Chondrocyte (in vitro differentiated cells): ENCODE results near the gene NFIA. TPM values are rescaled to one million over a fixed set of nuclear protein-coding genes. Genes with fewer than 3 reads are reported as not detected.

Experiments used
- DNase-seq: peaks from one replicate; pipeline ENCODE4 v3.0.0; 2021; ENCODE audit warnings: mixed read lengths, low spot score
- H3K27ac Mint-ChIP-seq: one replicate; pipeline ENCODE4 v1.8.0; 2021; ENCODE audit warnings: mild to moderate bottlenecking, moderate library complexity, mixed read lengths; ENCODE audit not compliant: unreplicated experiment
- H3K27me3 Mint-ChIP-seq: 2 replicates; pipeline ENCODE4 v1.8.0; 2021; ENCODE audit warnings: low read depth, mixed read lengths
- H3K36me3 Mint-ChIP-seq: 2 replicates; pipeline ENCODE4 v1.8.0; 2021; ENCODE audit warnings: low read depth, mixed read lengths
- H3K4me1 Mint-ChIP-seq: 2 replicates; pipeline ENCODE4 v1.8.0; 2021; ENCODE audit warnings: low read depth, mild to moderate bottlenecking, mixed read lengths
- H3K4me3 Mint-ChIP-seq: one replicate; pipeline ENCODE4 v1.8.0; 2021; ENCODE audit warnings: mild to moderate bottlenecking, moderate library complexity, mixed read lengths; ENCODE audit not compliant: unreplicated experiment
- H3K9me3 Mint-ChIP-seq: 2 replicates; pipeline ENCODE4 v1.8.0; 2021; ENCODE audit warnings: low read depth, mixed read lengths
- total RNA-seq: library from RNA; stranded (reverse); gene quantifications from 3 replicates; pipeline ENCODE4 v1.2.1, GENCODE V29; 2021
- TF ChIP-seq, protein P1 (sequence below): fragments of 200-600 bp; sonication (generic); IDR thresholded peaks from 2 replicates; pipeline ENCODE4 v1.5.0; 2021; ENCODE audit warnings: antibody characterized with exemption, mild to moderate bottlenecking, moderate library complexity

The NFIA gene
- total RNA-seq, 1 donor from 2014 or later = 43.0 TPM

DNA sequence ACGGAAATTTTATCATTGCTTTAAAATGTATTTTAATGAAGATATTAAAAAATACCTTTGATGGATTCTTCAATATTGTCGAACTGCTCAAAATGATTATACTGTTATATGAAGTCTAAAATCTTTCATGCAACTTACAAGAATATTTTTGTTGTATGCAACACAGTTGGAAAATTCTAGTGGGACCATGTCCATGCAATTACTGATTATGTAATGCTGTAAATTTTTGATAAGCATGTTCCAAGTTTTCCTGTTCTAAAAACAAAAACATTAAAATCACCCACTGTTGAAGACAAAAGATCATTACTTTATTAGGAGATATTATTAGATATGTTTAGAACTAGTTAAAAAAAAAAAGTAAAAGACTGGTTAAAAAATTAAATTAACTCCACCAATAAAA, 132.8 kb downstream of the NFIA start:
- Mint-ChIP-seq H3K9me3 (no peaks in the 10 kb centered on the region), H3K36me3 (no peaks in the 10 kb centered on the region), H3K27ac (no peak overlapping the region), H3K27me3 (no peaks in the 10 kb centered on the region), H3K4me1 (peaks cover 15% of the 10 kb centered on the region), H3K4me3 (no peak overlapping the region)
- DNase-seq = no peak
- TF ChIP-seq, protein P1, sequence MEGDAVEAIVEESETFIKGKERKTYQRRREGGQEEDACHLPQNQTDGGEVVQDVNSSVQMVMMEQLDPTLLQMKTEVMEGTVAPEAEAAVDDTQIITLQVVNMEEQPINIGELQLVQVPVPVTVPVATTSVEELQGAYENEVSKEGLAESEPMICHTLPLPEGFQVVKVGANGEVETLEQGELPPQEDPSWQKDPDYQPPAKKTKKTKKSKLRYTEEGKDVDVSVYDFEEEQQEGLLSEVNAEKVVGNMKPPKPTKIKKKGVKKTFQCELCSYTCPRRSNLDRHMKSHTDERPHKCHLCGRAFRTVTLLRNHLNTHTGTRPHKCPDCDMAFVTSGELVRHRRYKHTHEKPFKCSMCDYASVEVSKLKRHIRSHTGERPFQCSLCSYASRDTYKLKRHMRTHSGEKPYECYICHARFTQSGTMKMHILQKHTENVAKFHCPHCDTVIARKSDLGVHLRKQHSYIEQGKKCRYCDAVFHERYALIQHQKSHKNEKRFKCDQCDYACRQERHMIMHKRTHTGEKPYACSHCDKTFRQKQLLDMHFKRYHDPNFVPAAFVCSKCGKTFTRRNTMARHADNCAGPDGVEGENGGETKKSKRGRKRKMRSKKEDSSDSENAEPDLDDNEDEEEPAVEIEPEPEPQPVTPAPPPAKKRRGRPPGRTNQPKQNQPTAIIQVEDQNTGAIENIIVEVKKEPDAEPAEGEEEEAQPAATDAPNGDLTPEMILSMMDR = no peak

DNA sequence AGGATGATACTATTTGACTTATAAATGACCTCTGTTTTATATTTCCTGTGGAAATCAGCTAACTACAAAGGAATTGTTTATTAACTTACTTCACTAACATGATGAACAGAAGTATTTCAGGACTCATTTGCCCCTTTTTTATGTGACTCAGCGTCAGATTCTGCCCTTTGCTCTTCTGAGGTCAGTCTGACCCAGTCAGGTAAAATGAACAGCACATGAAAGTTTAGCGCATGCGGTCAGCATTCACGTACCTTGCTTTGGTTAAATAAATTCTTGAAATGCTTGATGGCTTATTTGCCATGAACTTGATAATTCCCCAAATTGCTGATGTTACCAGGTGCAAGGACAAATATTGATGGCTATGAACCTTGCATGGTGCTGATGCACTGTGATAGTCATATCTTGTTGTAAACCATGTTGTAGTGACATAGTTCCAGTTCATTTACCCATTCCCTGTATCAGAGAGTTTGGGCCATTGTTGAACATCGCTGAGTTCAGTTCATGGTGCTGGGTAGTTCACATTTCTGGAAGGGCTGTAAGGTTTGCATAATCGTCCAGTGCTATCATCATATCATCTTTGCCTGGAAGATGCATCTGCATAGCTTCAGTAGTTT, 133.4 kb downstream of the NFIA start:
- Mint-ChIP-seq H3K9me3 (no peaks in the 10 kb centered on the region), H3K27ac (no peak overlapping the region), H3K4me1 (peaks cover 10% of the 10 kb centered on the region), H3K36me3 (no peaks in the 10 kb centered on the region), H3K27me3 (no peaks in the 10 kb centered on the region), H3K4me3 (no peak overlapping the region)
- no peak for DNase-seq
- TF ChIP-seq, protein P1 = no peak

DNA sequence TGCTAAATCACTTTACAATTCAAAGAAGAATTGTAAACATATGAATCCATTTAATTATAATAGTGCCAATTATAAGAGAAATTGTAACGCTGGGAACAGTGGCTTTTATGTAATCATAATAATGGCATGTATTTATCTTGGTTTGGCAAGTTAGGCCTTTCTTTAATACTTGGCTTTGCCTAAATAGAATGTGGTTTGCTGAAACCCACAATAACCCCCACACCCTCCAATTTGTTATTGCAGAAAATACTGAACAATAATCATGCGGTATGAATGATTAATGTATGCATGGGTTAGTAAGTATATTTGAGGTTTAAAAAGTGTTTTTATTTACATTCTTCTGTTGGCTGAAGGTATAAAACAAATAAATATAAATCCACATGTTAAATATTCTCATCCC, 138.2 kb downstream of the NFIA start:
- Mint-ChIP-seq H3K27ac (no peak overlapping the region), H3K36me3 (no peaks in the 10 kb centered on the region), H3K27me3 (no peaks in the 10 kb centered on the region), H3K9me3 (no peaks in the 10 kb centered on the region), H3K4me1 (peaks cover 31% of the 10 kb centered on the region), H3K4me3 (no peak overlapping the region)
- no peak for DNase-seq
- TF ChIP-seq, protein P1 = no peak

DNA sequence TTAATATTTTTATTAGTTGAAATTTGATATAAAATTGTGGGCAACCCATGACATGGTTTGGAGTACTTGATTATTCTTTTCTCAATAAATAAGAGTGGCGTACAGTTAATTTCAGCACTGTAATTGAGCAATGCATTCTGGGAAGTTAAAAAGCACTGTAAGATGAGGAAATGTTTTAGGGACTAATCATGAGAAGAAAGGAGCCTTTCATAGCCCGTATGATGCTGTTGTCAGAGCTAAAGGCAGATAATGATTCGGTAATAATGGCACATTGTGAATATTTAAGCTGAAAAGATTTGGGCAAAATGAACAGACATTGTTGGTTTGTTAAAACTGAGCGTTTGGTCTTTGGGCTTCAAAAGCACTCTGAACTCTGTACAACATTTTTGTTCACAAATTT, 139.3 kb downstream of the NFIA start:
- H3K27ac Mint-ChIP-seq = no peak overlapping the region
- DNase-seq = no peak
- H3K27me3 Mint-ChIP-seq = no peaks in the 10 kb centered on the region
- no peak overlapping the region for H3K4me3 Mint-ChIP-seq
- H3K36me3 Mint-ChIP-seq = no peaks in the 10 kb centered on the region
- H3K9me3 Mint-ChIP-seq = no peaks in the 10 kb centered on the region
- peaks cover 31% of the 10 kb centered on the region for H3K4me1 Mint-ChIP-seq
- TF ChIP-seq, protein P1 = no peak

DNA sequence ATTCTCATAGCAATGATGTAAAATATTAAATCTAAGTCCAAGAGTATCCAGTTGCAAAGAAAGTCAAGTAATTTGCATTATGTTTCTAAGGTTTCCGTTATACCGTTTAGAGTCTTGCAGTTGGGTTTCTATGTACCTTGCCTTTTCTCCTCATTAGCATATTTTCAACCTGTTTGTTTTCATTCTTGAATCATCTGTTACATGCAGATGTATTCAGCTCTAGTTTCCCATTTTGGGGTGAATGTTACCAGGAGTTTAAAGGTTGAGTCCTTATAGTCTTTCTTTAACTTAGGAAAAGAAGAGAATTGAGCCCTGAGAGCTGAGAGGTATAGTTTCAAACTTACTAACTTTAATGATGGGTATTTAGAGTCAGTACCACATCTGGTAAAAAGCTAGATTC, 139.9 kb downstream of the NFIA start:
- Mint-ChIP-seq H3K27me3 (no peaks in the 10 kb centered on the region), H3K4me3 (no peak overlapping the region), H3K36me3 (no peaks in the 10 kb centered on the region), H3K27ac (no peak overlapping the region), H3K9me3 (no peaks in the 10 kb centered on the region), H3K4me1 (peaks cover 30% of the 10 kb centered on the region)
- no peak for DNase-seq
- TF ChIP-seq, protein P1 = no peak
